HCT116 (cell line): ENCODE results near the gene EIF2S3. TPM values are rescaled to one million over a fixed set of nuclear protein-coding genes. Genes with fewer than 3 reads are reported as not detected.

Source experiments
- ATAC-seq: fragments of 200-7000 bp; cut with Tn5 transposase; 2 replicates; pipeline ENCODE4 v1.9.1; 2020; ENCODE audit warnings: mild to moderate bottlenecking, moderate library complexity
- BruUV-seq: library from RNA; stranded (reverse); fragments of 400-500 nt; replicated peaks from 2 replicates; lab custom pipeline; 2021; lab: Mats Ljungman, UMichigan
- CTCF ChIA-PET: fragments of 300-600 bp; sonication (Branson Sonifier 250); formaldehyde crosslinking; loops from one replicate; lab custom pipeline; 2021; ENCODE audit warnings: antibody characterized with exemption; lab: Charles Lee
- POLR2A ChIA-PET: fragments of 300-600, 350-600 bp; sonication (Branson Sonifier 250); formaldehyde crosslinking; loops from one replicate; lab custom pipeline; 2021; ENCODE audit warnings: antibody characterized with exemption; lab: Charles Lee
- RAD21 ChIA-PET, 2 experiments: fragments of 300-600 bp; sonication (Branson Sonifier 250); formaldehyde crosslinking; loops; one replicate each; lab custom pipeline; 2023; ENCODE audit warnings: low total read pairs in 2 of 2; ENCODE audit not compliant: uncharacterized antibody in 2 of 2, unreplicated experiment in 2 of 2, low non-redundant PET in 1 of 2; lab: Charles Lee
- DNase-seq: peaks from one replicate; pipeline ENCODE4 v3.0.0-alpha.2; 2010; ENCODE audit warnings: low read depth, low spot score
- H2AFZ ChIP-seq: fragments of 200-600 bp; shearing (Covaris generic), sonication (generic); 2 replicates; pipeline ENCODE4 v1.6.1; 2017; ENCODE audit warnings: low read depth, mixed run types, mixed read lengths, antibody characterized with exemption, low read length; ENCODE audit not compliant: poor library complexity, severe bottlenecking
- H3K27ac ChIP-seq: 2 replicates; pipeline ENCODE4 v1.5.1; 2012; ENCODE audit warnings: low read depth, low read length
- H3K27me3 ChIP-seq: fragments of 200-600 bp; sonication (generic); 2 replicates; pipeline ENCODE4 v1.6.1; 2016; ENCODE audit warnings: mixed run types, low read length, mixed read lengths; ENCODE audit not compliant: insufficient read depth
- H3K36me3 ChIP-seq, 2 experiments: fragments of 200-500 bp in 1 of 2; fragments of 200-600 bp in 1 of 2; sonication (Bioruptor generic) in 1 of 2; sonication (generic) in 1 of 2; 2 replicates each; pipeline versions ENCODE4 v1.5.1 to v1.6.1; 2014 to 2016; ENCODE audit warnings: low read length in 2 of 2, inconsistent platforms in 1 of 2, mixed read lengths in 1 of 2, mixed run types in 1 of 2; ENCODE audit not compliant: insufficient read depth in 2 of 2, control insufficient read depth in 1 of 2
- H3K4me1 ChIP-seq, 2 experiments: fragments of 200-600 bp in 1 of 2; sonication (generic) in 1 of 2; 2 replicates each; pipeline versions ENCODE4 v1.5.1 to v1.6.1; 2012 to 2017; ENCODE audit warnings: low read length in 2 of 2, inconsistent platforms in 1 of 2, mild to moderate bottlenecking in 1 of 2, mixed read lengths in 1 of 2, mixed run types in 1 of 2, moderate library complexity in 1 of 2; ENCODE audit not compliant: insufficient read depth in 2 of 2, control insufficient read depth in 1 of 2
- H3K4me2 ChIP-seq: fragments of 200-600 bp; sonication (generic); 2 replicates; pipeline ENCODE4 v1.6.1; 2017; ENCODE audit warnings: mixed run types, low read length, mixed read lengths
- H3K4me3 ChIP-seq, 2 experiments: fragments of 200-600 bp in 1 of 2; sonication (generic) in 1 of 2; replicated peaks in 1 of 2; 2 replicates each; pipeline ENCODE4 v1.5.1; 2011 to 2016; ENCODE audit warnings: low read length in 2 of 2, control low read depth in 1 of 2, low read depth in 1 of 2, mild to moderate bottlenecking in 1 of 2, mixed read lengths in 1 of 2, mixed run types in 1 of 2
- H3K79me2 ChIP-seq: fragments of 200-600 bp; sonication (generic); 2 replicates; pipeline ENCODE4 v1.6.1; 2017; ENCODE audit warnings: mild to moderate bottlenecking, mixed run types, low read length, moderate library complexity, mixed read lengths; ENCODE audit not compliant: insufficient read depth
- H3K9ac ChIP-seq: fragments of 200-600 bp; sonication (generic); 2 replicates; pipeline ENCODE4 v1.6.1; 2016; ENCODE audit warnings: low read length, mixed read lengths
- H3K9me2 ChIP-seq: fragments of 200-600 bp; sonication (generic), shearing (Covaris generic); 2 replicates; pipeline ENCODE4 v1.6.1; 2017; ENCODE audit warnings: mixed run types, mild to moderate bottlenecking, moderate library complexity; ENCODE audit not compliant: insufficient read depth
- H3K9me3 ChIP-seq, 2 experiments: fragments of 200-500 bp in 1 of 2; fragments of 200-600 bp in 1 of 2; sonication (Bioruptor generic) in 1 of 2; sonication (generic) in 1 of 2; 2 replicates each; pipeline ENCODE4 v1.6.1; 2014 to 2017; ENCODE audit warnings: low read length in 2 of 2, mixed read lengths in 2 of 2, inconsistent platforms in 1 of 2, low read depth in 1 of 2, mild to moderate bottlenecking in 1 of 2, mixed run types in 1 of 2, moderate library complexity in 1 of 2; ENCODE audit not compliant: control insufficient read depth in 1 of 2, insufficient read depth in 1 of 2
- H4K20me1 ChIP-seq: fragments of 200-600 bp; sonication (generic), shearing (Covaris generic); 2 replicates; pipeline ENCODE4 v1.6.1; 2017; ENCODE audit warnings: mixed run types, mild to moderate bottlenecking, moderate library complexity; ENCODE audit not compliant: insufficient read depth
- ATF3 ChIP-seq: IDR thresholded peaks from 2 replicates; pipeline ENCODE4 v1.6.1; 2012
- CEBPB ChIP-seq: IDR thresholded peaks from 2 replicates; pipeline ENCODE4 v1.6.1; 2012; ENCODE audit warnings: low read depth
- CTCF ChIP-seq, 3 experiments: fragments of 200-600 bp in 1 of 3; sonication (generic) in 1 of 3; IDR thresholded peaks in 2 of 3; conservative IDR thresholded peaks in 1 of 3; 2 replicates each; pipeline ENCODE4 v1.5.1; 2012 to 2017; ENCODE audit warnings: low read depth in 2 of 3, low read length in 2 of 3, antibody characterized with exemption in 1 of 3, borderline replicate concordance in 1 of 3, control low read depth in 1 of 3, mild to moderate bottlenecking in 1 of 3, mixed read lengths in 1 of 3, mixed run types in 1 of 3, moderate library complexity in 1 of 3; ENCODE audit not compliant: insufficient read depth in 1 of 3
- EGR1 ChIP-seq: IDR thresholded peaks from 2 replicates; pipeline ENCODE4 v1.6.1; 2012; ENCODE audit warnings: low read depth
- ELF1 ChIP-seq: IDR thresholded peaks from 2 replicates; pipeline ENCODE4 v1.6.1; 2012; ENCODE audit warnings: low read depth, borderline replicate concordance
- EZH2 ChIP-seq: fragments of 200-600 bp; sonication (generic); IDR thresholded peaks from 2 replicates; pipeline ENCODE4 v1.6.1; 2017; ENCODE audit warnings: antibody characterized with exemption, mixed run types
- FOSL1 ChIP-seq: IDR thresholded peaks from 2 replicates; pipeline ENCODE4 v1.6.1; 2012; ENCODE audit warnings: low read depth
- MAX ChIP-seq: IDR thresholded peaks from 2 replicates; pipeline ENCODE4 v1.6.1; 2012
- RAD21 ChIP-seq: IDR thresholded peaks from 2 replicates; pipeline ENCODE4 v1.6.1; 2012; ENCODE audit warnings: low read depth, mild to moderate bottlenecking
- REST ChIP-seq: IDR thresholded peaks from 2 replicates; pipeline ENCODE4 v1.6.1; 2012; ENCODE audit warnings: low read depth
- SP1 ChIP-seq: IDR thresholded peaks from 2 replicates; pipeline ENCODE4 v1.6.1; 2012; ENCODE audit warnings: low read depth
- SRF ChIP-seq: IDR thresholded peaks from 2 replicates; pipeline ENCODE4 v1.6.1; 2012; ENCODE audit warnings: low read depth
- YY1 ChIP-seq: IDR thresholded peaks from 2 replicates; pipeline ENCODE4 v1.6.1; 2011; ENCODE audit warnings: low read length, low read depth, moderate library complexity, mild to moderate bottlenecking; ENCODE audit not compliant: insufficient replicate concordance; ENCODE audit errors: extremely low read depth
- ZBTB33 ChIP-seq: IDR thresholded peaks from 2 replicates; pipeline ENCODE4 v1.6.1; 2011; ENCODE audit warnings: mild to moderate bottlenecking, low read length, moderate library complexity; ENCODE audit not compliant: insufficient replicate concordance; ENCODE audit errors: extremely low read depth
- ZNF274 ChIP-seq: fragments of 200-500 bp; sonication (Bioruptor generic); IDR thresholded peaks from 2 replicates; pipeline ENCODE4 v1.6.1; 2014; ENCODE audit warnings: mild to moderate bottlenecking, low read depth, low read length, inconsistent platforms
- intact Hi-C: fragments of 100-400 bp; cut with micrococcal nuclease; formaldehyde crosslinking; loops from 2 replicates; pipeline ENCODE4 v1.10.0; 2022
- total RNA-seq: library from RNA; stranded (reverse); gene quantifications from one replicate; pipeline ENCODE4 v1.2.1, GENCODE V29; 2021; ENCODE audit not compliant: unreplicated experiment

Gene EIF2S3
- total RNA-seq, 1 experiment from 2014 or later, result 273 TPM

GRCh38 chrX:24019448-24019847 is 35.3 kb upstream of the EIF2S3 start (continued):
- TF ChIP-seq ATF3, result no peak
- TF ChIP-seq ZNF274, result no peak
- TF ChIP-seq CEBPB, result no peak
- TF ChIP-seq YY1, result no peak
- no peak for TF ChIP-seq ELF1

- Histone ChIP-seq H3K9me2 (no peaks in the 10 kb centered on the region), H2AFZ (no peak overlapping the region), H3K36me3 (no peaks in the 10 kb centered on the region; a peak in 1 of 4 replicates), H3K4me3 (no peak overlapping the region), H4K20me1 (no peaks in the 10 kb centered on the region), H3K27me3 (no peaks in the 10 kb centered on the region), H3K4me1 (peaks cover 0 to 5% of the 10 kb centered on the region in 2 experiments; a peak in 1 of 4 replicates), H3K27ac (no peak overlapping the region), H3K4me2 (no peak overlapping the region), H3K79me2 (peaks cover 76% of the 10 kb centered on the region), H3K9ac (no peak overlapping the region), H3K9me3 (no peaks in the 10 kb centered on the region)
- intact Hi-C loops, result no loop called here
- DNase-seq (no peak), ATAC-seq (no peak)
- ChIA-PET RAD21 (no interaction called here), CTCF (no interaction called here), POLR2A (no interaction called here)
- no TSS peak for BruUV-seq
- TF ChIP-seq ZBTB33 (no peak), FOSL1 (no peak), SRF (no peak), CTCF (IDR thresholded peaks at IDR 0.05 in 2 of 3, conservative IDR thresholded peaks at IDR 0.05 in 1 of 3; ENCODE audit: borderline replicate concordance in 1 of 3, insufficient read depth in 1 of 3, low read depth in 2 of 3, low read length in 2 of 3) (no peak), YY1 (no peak), RAD21 (no peak), EGR1 (no peak), SP1 (no peak), REST (no peak), MAX (no peak), EZH2 (no peak)
These were observed 34.4 kb upstream of the EIF2S3 start for GRCh38 chrX:24020306-24020876.
